Subcutaneous preadipocyte (primary cell): ENCODE measurements around the gene ECSCR. TPM values are rescaled to one million over a fixed set of nuclear protein-coding genes. Genes with fewer than 3 reads are reported as not detected.

Experiments
- small RNA-seq: library from RNA; depleted of rRNA; stranded (forward); fragments of <200 nt; gene quantifications from one replicate; pipeline ENCODE3, GENCODE V24; 2012
- total RNA-seq: library from RNA; depleted of rRNA; stranded (reverse); fragments of >200 nt; gene quantifications from 2 replicates; pipeline ENCODE4 v1.2.3, GENCODE V29; 2012

ECSCR gene
- 0.37 TPM in 1 of 2 replicates, not detected in the other for total RNA-seq

GRCh38 chr5:139462586-139463276 is at the start of gene ECSCR:
Gene ECSCR (minus strand): TSS chr5:139462743. CDS start chr5:139462670, 73 bp downstream.

GRCh38 chr5:139482050-139482889 is 19.7 kb upstream of the ECSCR start, which contains the start of gene STING1:
Gene STING1 (minus strand): TSS chr5:139482758. CDS start chr5:139481704, 1,054 bp downstream.

GRCh38 chr5:139470821-139471300 is 8.3 kb upstream of the ECSCR start, which contains the start of gene SMIM33:
Gene SMIM33 (plus strand): TSS chr5:139471004. CDS start chr5:139471122, 118 bp downstream.

GRCh38 chr5:139439013-139439903 is 23.3 kb downstream of the ECSCR start, which contains the start of gene DNAJC18:
Gene DNAJC18 (minus strand): TSS chr5:139439525. CDS start chr5:139439445, 80 bp downstream.

GRCh38 chr5:139403787-139404483 is 58.6 kb downstream of the ECSCR start, which contains the start of gene SPATA24:
Gene SPATA24 (minus strand): TSS chr5:139404089. CDS start chr5:139404060, 29 bp downstream.

Small RNA genes within 50 kb of the gene (small RNA-seq; reads per million reads assigned to genes)
- gene RNU5B-4P: not detected

Other genes starting within 250 kb of the ECSCR start
- gene MATR3, start 169.0 kb downstream of the ECSCR start, total RNA-seq: 157 and 202 TPM in 2 replicates
- 28.3 and 30.1 TPM in 2 replicates for gene PAIP2, start 120.9 kb downstream of the ECSCR start, total RNA-seq
- not detected in 2 replicates for gene SLC23A1, start 79.4 kb downstream of the ECSCR start, total RNA-seq
- gene MZB1, start 72.8 kb downstream of the ECSCR start, total RNA-seq: under 0.01 TPM in 1 of 2 replicates, not detected in the other
- gene PROB1, start 67.6 kb downstream of the ECSCR start, total RNA-seq: 0.73 and 1.8 TPM in 2 replicates
- 4.5 and 6.2 TPM in 2 replicates for gene SPATA24, start 58.7 kb downstream of the ECSCR start, total RNA-seq
- 5.5 and 6.2 TPM in 2 replicates for gene DNAJC18, start 23.2 kb downstream of the ECSCR start, total RNA-seq
- gene SMIM33, start 8.3 kb upstream of the ECSCR start, total RNA-seq: not detected in 2 replicates
- gene STING1, start 20.0 kb upstream of the ECSCR start, total RNA-seq: 18.7 and 23.9 TPM in 2 replicates
- gene UBE2D2, start 98.6 kb upstream of the ECSCR start, total RNA-seq: 44.6 and 50.7 TPM in 2 replicates
- 98.5 and 111 TPM in 2 replicates for gene CXXC5, start 185.6 kb upstream of the ECSCR start, total RNA-seq